ENCODE data around the gene ZNF740. TPM values are rescaled to one million over a fixed set of nuclear protein-coding genes. Genes with fewer than 3 reads are reported as not detected.

Gene ZNF740
- total and polyA plus RNA-seq, 2 of the 4 experiments (the other 2 are of a cell fraction): 13.1 to 14.0 TPM

GRCh38 chr12:53182903-53183302, 2.4 kb downstream of the ZNF740 start:
- DNase-seq: no peak
- Histone ChIP-seq H3K56ac (ENCODE audit: extremely low read depth, insufficient read depth, low read length) (no peak overlapping the region), H3K18ac (ENCODE audit: low read depth, low read length) (peak overlapping the region; percentile 15; the same call in 1 of the 2 replicates), H3K4me2 (ENCODE audit: low read depth, low read length) (peak overlapping the region; percentile 94), H3K23ac (ENCODE audit: low read depth, low read length) (peak overlapping the region; percentile 39), H3K4ac (ENCODE audit: low read depth, low read length) (peak overlapping the region; percentile 28; the same call in 1 of the 2 replicates), H3K4me3 (ENCODE audit: insufficient read depth, low read depth, low read length) (peak overlapping the region; percentile 3; the same call in 1 of the 2 replicates), H3K9ac (ENCODE audit: low read depth, low read length) (peak overlapping the region; percentile 57), H2BK5ac (ENCODE audit: low read depth, low read length, poor library complexity, severe bottlenecking) (no peak overlapping the region), H2BK15ac (ENCODE audit: low read depth, low read length) (no peak overlapping the region), H4K91ac (ENCODE audit: insufficient read depth, low read depth, low read length) (0 out of 2 replicates have a peak overlapping the region, but pooled peaks have one; percentile 4), H3K79me1 (ENCODE audit: low read depth in 1 of 2, low read length in 2 of 2) (peaks cover 36 to 73% of the 10 kb centered on the region in 2 experiments), H4K8ac (ENCODE audit: low read depth in 2 of 2, low read length in 2 of 2) (no peak overlapping the region), H4K20me1 (ENCODE audit: insufficient read depth, low read length) (peaks cover 21% of the 10 kb centered on the region; the same call in 1 of the 2 replicates), H4K5ac (ENCODE audit: low read depth, low read length) (no peak overlapping the region), H2AK9ac (replicated peaks; ENCODE audit: low read depth, low read length, poor library complexity) (no peak overlapping the region), H3K36me3 (ENCODE audit: control insufficient read depth, insufficient read depth, low read length) (peaks cover 42% of the 10 kb centered on the region), H3K9me3 (ENCODE audit: control insufficient read depth, insufficient read depth, low read length) (no peaks in the 10 kb centered on the region), H3K27me3 (ENCODE audit: control insufficient read depth, insufficient read depth, low read length) (no peaks in the 10 kb centered on the region), H3K9me1 (ENCODE audit: insufficient read depth, low read length) (peaks cover 12% of the 10 kb centered on the region), H3K14ac (replicated peaks; ENCODE audit: low read depth, low read length) (0 out of 2 replicates have a peak overlapping the region, but pooled peaks have one; percentile 12), H3K27ac (ENCODE audit: insufficient read depth, low read length) (peak overlapping the region; percentile 60; the same call in 1 of the 2 replicates), H2AK5ac (ENCODE audit: low read depth, low read length) (peak overlapping the region; percentile 65; the same call in 1 of the 2 replicates), H3K4me1 (ENCODE audit: control insufficient read depth, insufficient read depth, low read length) (peaks cover 17% of the 10 kb centered on the region), H2BK120ac (ENCODE audit: low read depth, low read length) (no peak overlapping the region), H2AFZ (replicated peaks; ENCODE audit: low read length, poor library complexity) (no peak overlapping the region), H2BK20ac (ENCODE audit: low read depth, low read length) (no peak overlapping the region)
- ChIA-PET CTCF (interaction anchor here (2.3 kb wide), 1 partner anchor 14 kb away, joined by 10 read pairs; no protein-coding TSS in a partner anchor), POLR2A (ENCODE audit: unreplicated experiment) (no interaction called here)
- no TSS peak for BruUV-seq (replicated peaks)
- intact Hi-C loops (cut with micrococcal nuclease): no loop called here
- WGBS, 2 experiments (ENCODE audit: extremely low coverage in 2 of 2, insufficient read length in 1 of 2): no CpG with 5 or more reads among the region's 2 CpGs
- TF ChIP-seq FOS (IDR thresholded peaks at IDR 0.05; ENCODE audit: low read depth, low read length): no peak
- TF ChIP-seq USF2 (IDR thresholded peaks at IDR 0.05; ENCODE audit: low read depth, low read length): no peak
- no peak for TF ChIP-seq POLR2A (IDR thresholded peaks at IDR 0.05; ENCODE audit: low read depth, low read length)
- dilution Hi-C loops (cut with HindIII; ENCODE audit: low sequenced_read_pairs, unreplicated experiment): no loop called here
- ATAC-seq (ENCODE audit: low read depth): no peak
- in situ Hi-C loops (cut with MboI; ENCODE audit: low sequenced_read_pairs): no loop called here
